ENCODE data around the gene THBS3. TPM values are rescaled to one million over a fixed set of nuclear protein-coding genes. Genes with fewer than 3 reads are reported as not detected.

Gene THBS3
- total and polyA plus RNA-seq, 2 of the 13 experiments (the other 11 are each of a cell fraction or from before 2014, with no cell fraction given), result 0.86 to 3.6 TPM

DNA sequence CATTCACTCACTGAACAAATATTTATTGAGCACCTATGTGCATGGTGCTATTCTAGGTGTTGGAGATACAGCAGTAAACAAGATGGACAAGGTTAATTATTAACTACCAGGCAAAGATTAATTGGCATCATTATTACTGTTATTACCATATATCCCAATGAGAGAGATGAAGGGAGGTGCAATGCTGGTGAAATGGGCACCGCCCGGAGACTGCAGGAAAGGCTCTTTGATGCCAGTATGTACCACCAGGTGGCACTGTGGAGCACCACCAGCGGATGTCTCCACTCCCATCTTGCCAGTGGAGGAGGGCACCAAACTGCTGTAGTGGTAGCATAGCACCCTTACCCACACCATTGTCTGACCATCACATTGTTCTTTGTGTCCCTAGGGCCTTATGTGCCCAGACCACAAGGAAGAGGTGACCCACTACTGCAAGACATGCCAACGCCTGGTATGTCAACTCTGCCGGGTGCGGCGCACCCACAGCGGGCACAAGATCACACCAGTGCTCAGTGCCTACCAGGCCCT is 31.1 kb downstream of the THBS3 start (continued):
- TF ChIP-seq, protein P1, sequence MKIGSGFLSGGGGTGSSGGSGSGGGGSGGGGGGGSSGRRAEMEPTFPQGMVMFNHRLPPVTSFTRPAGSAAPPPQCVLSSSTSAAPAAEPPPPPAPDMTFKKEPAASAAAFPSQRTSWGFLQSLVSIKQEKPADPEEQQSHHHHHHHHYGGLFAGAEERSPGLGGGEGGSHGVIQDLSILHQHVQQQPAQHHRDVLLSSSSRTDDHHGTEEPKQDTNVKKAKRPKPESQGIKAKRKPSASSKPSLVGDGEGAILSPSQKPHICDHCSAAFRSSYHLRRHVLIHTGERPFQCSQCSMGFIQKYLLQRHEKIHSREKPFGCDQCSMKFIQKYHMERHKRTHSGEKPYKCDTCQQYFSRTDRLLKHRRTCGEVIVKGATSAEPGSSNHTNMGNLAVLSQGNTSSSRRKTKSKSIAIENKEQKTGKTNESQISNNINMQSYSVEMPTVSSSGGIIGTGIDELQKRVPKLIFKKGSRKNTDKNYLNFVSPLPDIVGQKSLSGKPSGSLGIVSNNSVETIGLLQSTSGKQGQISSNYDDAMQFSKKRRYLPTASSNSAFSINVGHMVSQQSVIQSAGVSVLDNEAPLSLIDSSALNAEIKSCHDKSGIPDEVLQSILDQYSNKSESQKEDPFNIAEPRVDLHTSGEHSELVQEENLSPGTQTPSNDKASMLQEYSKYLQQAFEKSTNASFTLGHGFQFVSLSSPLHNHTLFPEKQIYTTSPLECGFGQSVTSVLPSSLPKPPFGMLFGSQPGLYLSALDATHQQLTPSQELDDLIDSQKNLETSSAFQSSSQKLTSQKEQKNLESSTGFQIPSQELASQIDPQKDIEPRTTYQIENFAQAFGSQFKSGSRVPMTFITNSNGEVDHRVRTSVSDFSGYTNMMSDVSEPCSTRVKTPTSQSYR (CRISPR knock-in tag; IDR thresholded peaks at IDR 0.05; ENCODE audit: borderline replicate concordance), result no peak
- TF ChIP-seq IRX3 (CRISPR knock-in tag; IDR thresholded peaks at IDR 0.05; ENCODE audit: borderline replicate concordance, low read depth) (no peak), ZNF253 (CRISPR knock-in tag; IDR thresholded peaks at IDR 0.05; ENCODE audit: borderline replicate concordance) (no peak), YEATS4 (CRISPR knock-in tag; IDR thresholded peaks at IDR 0.05; ENCODE audit: borderline replicate concordance) (no peak), KLF16 (CRISPR knock-in tag; IDR thresholded peaks at IDR 0.05) (0 out of 4 replicates have a peak, but pooled peaks of 1 of the 2 experiments have one; percentile 34), ZSCAN22 (CRISPR knock-in tag; IDR thresholded peaks at IDR 0.05) (no peak), ZKSCAN1 (IDR thresholded peaks at IDR 0.05; ENCODE audit: low read length) (no peak), KLF12 (CRISPR knock-in tag; IDR thresholded peaks at IDR 0.05; ENCODE audit: borderline replicate concordance) (no peak), RAD21 (CRISPR knock-in tag; IDR thresholded peaks at IDR 0.05) (0 out of 2 replicates have a peak, but pooled peaks have one; percentile 11), GATAD2A (CRISPR knock-in tag; IDR thresholded peaks at IDR 0.05) (peak; percentile 25; the same call in 1 of the 2 replicates), NFKBIZ (CRISPR knock-in tag; IDR thresholded peaks at IDR 0.05) (no peak), HOXA7 (CRISPR knock-in tag; IDR thresholded peaks at IDR 0.05) (no peak)
- TF ChIP-seq, protein P2, sequence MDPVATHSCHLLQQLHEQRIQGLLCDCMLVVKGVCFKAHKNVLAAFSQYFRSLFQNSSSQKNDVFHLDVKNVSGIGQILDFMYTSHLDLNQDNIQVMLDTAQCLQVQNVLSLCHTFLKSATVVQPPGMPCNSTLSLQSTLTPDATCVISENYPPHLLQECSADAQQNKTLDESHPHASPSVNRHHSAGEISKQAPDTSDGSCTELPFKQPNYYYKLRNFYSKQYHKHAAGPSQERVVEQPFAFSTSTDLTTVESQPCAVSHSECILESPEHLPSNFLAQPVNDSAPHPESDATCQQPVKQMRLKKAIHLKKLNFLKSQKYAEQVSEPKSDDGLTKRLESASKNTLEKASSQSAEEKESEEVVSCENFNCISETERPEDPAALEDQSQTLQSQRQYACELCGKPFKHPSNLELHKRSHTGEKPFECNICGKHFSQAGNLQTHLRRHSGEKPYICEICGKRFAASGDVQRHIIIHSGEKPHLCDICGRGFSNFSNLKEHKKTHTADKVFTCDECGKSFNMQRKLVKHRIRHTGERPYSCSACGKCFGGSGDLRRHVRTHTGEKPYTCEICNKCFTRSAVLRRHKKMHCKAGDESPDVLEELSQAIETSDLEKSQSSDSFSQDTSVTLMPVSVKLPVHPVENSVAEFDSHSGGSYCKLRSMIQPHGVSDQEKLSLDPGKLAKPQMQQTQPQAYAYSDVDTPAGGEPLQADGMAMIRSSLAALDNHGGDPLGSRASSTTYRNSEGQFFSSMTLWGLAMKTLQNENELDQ (CRISPR knock-in tag; IDR thresholded peaks at IDR 0.05; ENCODE audit: borderline replicate concordance), result no peak
- TF ChIP-seq, protein P3, sequence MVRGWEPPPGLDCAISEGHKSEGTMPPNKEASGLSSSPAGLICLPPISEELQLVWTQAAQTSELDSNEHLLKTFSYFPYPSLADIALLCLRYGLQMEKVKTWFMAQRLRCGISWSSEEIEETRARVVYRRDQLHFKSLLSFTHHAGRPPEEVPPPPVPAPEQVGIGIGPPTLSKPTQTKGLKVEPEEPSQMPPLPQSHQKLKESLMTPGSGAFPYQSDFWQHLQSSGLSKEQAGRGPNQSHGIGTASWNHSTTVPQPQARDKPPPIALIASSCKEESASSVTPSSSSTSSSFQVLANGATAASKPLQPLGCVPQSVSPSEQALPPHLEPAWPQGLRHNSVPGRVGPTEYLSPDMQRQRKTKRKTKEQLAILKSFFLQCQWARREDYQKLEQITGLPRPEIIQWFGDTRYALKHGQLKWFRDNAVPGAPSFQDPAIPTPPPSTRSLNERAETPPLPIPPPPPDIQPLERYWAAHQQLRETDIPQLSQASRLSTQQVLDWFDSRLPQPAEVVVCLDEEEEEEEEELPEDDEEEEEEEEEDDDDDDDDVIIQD (CRISPR knock-in tag; IDR thresholded peaks at IDR 0.05; ENCODE audit: low read depth), result 0 out of 2 replicates have a peak, but pooled peaks have one; percentile 12
- TF ChIP-seq, protein P4, sequence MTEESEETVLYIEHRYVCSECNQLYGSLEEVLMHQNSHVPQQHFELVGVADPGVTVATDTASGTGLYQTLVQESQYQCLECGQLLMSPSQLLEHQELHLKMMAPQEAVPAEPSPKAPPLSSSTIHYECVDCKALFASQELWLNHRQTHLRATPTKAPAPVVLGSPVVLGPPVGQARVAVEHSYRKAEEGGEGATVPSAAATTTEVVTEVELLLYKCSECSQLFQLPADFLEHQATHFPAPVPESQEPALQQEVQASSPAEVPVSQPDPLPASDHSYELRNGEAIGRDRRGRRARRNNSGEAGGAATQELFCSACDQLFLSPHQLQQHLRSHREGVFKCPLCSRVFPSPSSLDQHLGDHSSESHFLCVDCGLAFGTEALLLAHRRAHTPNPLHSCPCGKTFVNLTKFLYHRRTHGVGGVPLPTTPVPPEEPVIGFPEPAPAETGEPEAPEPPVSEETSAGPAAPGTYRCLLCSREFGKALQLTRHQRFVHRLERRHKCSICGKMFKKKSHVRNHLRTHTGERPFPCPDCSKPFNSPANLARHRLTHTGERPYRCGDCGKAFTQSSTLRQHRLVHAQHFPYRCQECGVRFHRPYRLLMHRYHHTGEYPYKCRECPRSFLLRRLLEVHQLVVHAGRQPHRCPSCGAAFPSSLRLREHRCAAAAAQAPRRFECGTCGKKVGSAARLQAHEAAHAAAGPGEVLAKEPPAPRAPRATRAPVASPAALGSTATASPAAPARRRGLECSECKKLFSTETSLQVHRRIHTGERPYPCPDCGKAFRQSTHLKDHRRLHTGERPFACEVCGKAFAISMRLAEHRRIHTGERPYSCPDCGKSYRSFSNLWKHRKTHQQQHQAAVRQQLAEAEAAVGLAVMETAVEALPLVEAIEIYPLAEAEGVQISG (CRISPR knock-in tag; IDR thresholded peaks at IDR 0.05), result peak; percentile 94
- TF ChIP-seq, protein P5, sequence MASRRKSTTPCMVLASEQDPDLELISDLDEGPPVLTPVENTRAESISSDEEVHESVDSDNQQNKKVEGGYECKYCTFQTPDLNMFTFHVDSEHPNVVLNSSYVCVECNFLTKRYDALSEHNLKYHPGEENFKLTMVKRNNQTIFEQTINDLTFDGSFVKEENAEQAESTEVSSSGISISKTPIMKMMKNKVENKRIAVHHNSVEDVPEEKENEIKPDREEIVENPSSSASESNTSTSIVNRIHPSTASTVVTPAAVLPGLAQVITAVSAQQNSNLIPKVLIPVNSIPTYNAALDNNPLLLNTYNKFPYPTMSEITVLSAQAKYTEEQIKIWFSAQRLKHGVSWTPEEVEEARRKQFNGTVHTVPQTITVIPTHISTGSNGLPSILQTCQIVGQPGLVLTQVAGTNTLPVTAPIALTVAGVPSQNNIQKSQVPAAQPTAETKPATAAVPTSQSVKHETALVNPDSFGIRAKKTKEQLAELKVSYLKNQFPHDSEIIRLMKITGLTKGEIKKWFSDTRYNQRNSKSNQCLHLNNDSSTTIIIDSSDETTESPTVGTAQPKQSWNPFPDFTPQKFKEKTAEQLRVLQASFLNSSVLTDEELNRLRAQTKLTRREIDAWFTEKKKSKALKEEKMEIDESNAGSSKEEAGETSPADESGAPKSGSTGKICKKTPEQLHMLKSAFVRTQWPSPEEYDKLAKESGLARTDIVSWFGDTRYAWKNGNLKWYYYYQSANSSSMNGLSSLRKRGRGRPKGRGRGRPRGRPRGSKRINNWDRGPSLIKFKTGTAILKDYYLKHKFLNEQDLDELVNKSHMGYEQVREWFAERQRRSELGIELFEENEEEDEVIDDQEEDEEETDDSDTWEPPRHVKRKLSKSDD (CRISPR knock-in tag; IDR thresholded peaks at IDR 0.05; ENCODE audit: low read depth), result no peak
